ENCODE data around the gene ARAP1.

The ARAP1 gene

GRCh38 chr11:72760539-72761405, 8.6 kb upstream of the ARAP1 start:
- no peaks in the 10 kb centered on the region for H3K27me3 ChIP-seq (replicated peaks)
- no peaks in the 10 kb centered on the region for H3K36me3 ChIP-seq (replicated peaks)
- DNase-seq: peak; percentile 94
- no peak for TF ChIP-seq CTCF (IDR thresholded peaks at IDR 0.05; ENCODE audit: low read depth, low read length, missing control alignments)
- H3K4me3 ChIP-seq (ENCODE audit: low read depth, low read length): no peak overlapping the region
- in situ Hi-C loops (cut with HindIII; ENCODE audit: low pct_ligation_motif_present, low sequenced_read_pairs): no loop called here
- peak overlapping the region; percentile 55 for H3K27ac ChIP-seq

DNA sequence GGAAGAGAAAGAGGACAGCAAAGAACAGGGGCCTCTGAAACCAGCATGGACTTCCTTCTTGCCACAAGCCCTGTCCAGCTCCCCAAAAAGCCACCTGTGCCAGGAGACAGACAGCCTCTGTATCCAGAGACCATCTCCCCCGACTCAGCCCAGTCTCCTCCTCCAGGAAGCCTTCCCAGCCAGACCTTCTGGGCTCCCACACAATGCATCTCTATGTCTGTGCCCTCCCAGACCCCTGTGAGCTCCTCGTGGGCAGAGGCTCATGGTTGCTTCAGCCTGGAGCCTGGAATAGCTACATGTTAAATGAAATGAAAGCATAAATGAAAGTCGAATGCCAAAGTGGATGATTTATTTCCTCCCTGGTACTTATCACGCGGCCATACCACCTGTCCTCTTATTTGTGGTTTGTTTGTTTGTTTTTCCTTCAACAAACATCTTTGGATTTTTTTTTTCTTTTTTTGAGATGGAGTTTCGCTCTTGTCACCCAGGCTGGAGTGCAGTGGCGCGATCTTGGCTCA, 7.3 kb upstream of the ARAP1 start:
- H3K4me3 ChIP-seq (ENCODE audit: low read depth, low read length): no peak overlapping the region
- no peak for TF ChIP-seq CTCF (IDR thresholded peaks at IDR 0.05; ENCODE audit: low read depth, low read length, missing control alignments)
- peak overlapping the region; percentile 81 for H3K27ac ChIP-seq
- no peaks in the 10 kb centered on the region for H3K36me3 ChIP-seq (replicated peaks)
- in situ Hi-C loops (cut with HindIII; ENCODE audit: low pct_ligation_motif_present, low sequenced_read_pairs): no loop called here
- DNase-seq: no peak
- H3K27me3 ChIP-seq (replicated peaks): no peaks in the 10 kb centered on the region

- H3K27ac ChIP-seq: peak overlapping the region; percentile 81
- peak; percentile 98 for DNase-seq
- in situ Hi-C loops (cut with HindIII; ENCODE audit: low pct_ligation_motif_present, low sequenced_read_pairs): no loop called here
- TF ChIP-seq CTCF (IDR thresholded peaks at IDR 0.05; ENCODE audit: low read depth, low read length, missing control alignments): no peak
- H3K27me3 ChIP-seq (replicated peaks): no peaks in the 10 kb centered on the region
- peak overlapping the region; percentile 20 for H3K4me3 ChIP-seq (ENCODE audit: low read depth, low read length)
- H3K36me3 ChIP-seq (replicated peaks): no peaks in the 10 kb centered on the region
Observed at GRCh38 chr11:72758690-72759389, 6.6 kb upstream of the ARAP1 start.

- TF ChIP-seq CTCF (IDR thresholded peaks at IDR 0.05; ENCODE audit: low read depth, low read length, missing control alignments): no peak
- Histone ChIP-seq H3K27me3 (replicated peaks) (no peaks in the 10 kb centered on the region), H3K36me3 (replicated peaks) (no peaks in the 10 kb centered on the region), H3K27ac (peak overlapping the region; percentile 81), H3K4me3 (ENCODE audit: low read depth, low read length) (no peak overlapping the region)
- peak; percentile 81 for DNase-seq
- in situ Hi-C loops (cut with HindIII; ENCODE audit: low pct_ligation_motif_present, low sequenced_read_pairs): no loop called here
Observed at GRCh38 chr11:72758304-72758689, 6.1 kb upstream of the ARAP1 start.

DNA sequence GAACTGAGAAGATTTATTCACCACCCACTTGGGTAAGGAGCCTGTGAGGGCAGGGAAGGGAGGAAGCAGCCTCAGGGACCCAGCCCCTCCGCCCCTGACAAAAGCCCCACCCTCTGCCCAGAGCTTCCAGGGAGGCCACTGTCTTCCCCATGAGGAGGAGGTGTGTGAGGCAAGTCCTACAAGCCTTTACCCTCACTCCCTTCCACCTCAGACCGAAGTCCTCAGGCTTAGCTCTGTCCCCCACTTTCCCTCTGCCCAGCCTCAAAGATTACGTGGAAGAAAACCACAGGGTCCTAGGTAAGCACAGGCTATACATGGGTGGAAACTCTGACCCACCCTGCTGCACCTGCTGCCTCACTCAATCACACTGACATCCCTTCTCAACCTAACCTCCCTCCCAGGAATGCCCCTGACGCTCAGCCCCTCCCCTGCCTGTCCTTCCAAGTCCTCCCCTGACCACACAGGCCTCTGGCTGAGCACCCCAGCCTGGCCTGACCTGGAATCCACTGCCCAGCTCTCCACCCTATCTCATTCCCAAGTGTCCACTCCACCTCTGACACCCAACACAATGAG, 3.6 kb upstream of the ARAP1 start:
- no peaks in the 10 kb centered on the region for H3K27me3 ChIP-seq (replicated peaks)
- no peak for TF ChIP-seq CTCF (IDR thresholded peaks at IDR 0.05; ENCODE audit: low read depth, low read length, missing control alignments)

More for the DNA sequence above, 3.6 kb upstream of the ARAP1 start:
- Histone ChIP-seq H3K27ac (no peak overlapping the region), H3K4me3 (ENCODE audit: low read depth, low read length) (no peak overlapping the region), H3K36me3 (replicated peaks) (no peaks in the 10 kb centered on the region)
- DNase-seq: no peak
- in situ Hi-C loops (cut with HindIII; ENCODE audit: low pct_ligation_motif_present, low sequenced_read_pairs): no loop called here
